ENCODE measurements around the gene TSPAN9.

TSPAN9 gene

DNA sequence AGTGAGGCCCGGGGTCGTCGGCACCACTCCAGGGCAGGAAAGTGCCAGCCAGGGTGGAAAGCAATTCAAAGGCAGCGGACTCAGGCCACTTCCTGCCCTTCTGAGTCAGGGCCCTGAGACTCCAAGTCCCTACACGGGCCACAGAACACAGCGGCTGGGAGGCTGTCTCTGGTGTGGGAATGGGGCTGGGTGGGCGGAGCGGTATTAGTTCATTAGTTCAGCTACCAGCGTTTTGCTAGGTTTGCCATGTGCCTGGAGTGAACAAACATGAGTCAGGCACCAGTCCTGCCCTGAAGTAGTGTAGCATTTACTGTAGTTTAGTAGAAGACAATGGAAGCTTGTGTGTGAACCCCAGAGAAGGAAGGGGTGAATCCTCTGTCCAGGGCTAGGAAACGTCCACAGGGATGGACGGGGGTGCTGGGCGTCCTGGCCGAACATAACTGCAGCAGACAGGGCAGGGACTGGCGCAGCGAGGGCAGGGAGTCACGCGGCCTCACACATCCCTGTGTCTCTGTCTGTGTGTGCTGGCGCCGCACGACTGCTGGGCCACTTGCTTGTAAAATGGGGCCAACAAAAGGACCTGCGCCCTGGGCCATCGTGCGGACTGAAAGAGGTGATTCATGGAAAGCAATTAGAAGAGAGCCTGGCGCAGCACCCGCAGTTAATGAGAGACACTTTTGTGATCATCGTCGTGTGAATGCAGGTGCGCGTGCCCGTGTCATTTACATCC, 227.4 kb downstream of the TSPAN9 start:
- DNase-seq: no peak

DNA sequence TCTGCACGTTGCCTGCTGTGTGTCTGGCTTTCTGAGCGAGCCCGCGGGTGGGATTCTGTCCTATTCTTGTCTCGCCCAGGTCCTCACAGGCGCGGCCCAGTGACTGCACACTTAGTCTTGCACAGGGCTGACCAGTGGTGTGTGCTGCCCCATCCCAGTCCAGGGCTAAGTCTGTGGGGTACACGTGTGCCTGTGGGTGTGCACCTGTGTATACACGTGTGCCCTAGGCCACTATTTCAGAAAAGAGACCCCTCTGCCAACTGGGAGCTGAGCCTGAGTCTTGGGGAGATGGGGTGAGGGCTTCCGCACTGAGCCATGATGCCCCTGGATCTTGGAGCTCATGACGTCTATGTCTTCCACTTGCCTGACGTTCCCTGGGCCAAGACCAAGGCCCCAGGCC, 228.3 kb downstream of the TSPAN9 start:
- no peak for DNase-seq

DNA sequence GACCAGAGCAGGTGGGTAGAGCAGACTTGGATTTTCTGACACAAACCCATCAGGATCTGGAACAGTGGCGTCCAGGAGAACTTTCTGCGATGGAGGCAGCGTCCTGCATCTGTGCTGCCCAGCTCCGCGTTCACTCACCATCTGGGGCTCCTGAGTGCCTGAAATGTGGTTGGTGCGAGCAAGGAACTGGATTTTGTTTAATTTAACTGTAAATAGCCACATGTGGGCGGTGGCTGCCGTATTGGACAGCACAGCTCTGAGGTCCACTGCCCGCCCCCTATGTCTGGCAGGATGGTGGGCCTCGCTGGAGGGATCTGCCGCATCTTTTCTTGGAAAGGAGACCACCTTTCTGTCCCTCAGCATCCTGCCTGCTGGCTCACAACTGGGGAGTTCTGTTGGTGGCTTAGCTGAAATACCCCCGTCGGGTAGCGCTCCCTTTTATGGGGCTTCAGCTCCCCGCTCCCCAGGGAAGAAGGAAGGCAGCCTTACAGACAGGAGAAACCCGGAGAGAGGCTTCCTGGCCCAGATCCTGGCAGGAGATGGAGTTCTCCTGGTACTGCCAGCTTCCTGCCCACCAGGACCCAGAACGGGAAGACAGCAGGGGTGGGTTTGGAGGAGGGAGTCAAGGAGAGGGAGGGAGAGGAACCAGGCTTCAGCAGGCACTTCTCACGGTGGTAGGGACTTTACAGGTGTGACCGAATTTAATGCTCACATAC, 228.9 kb downstream of the TSPAN9 start:
- no peak for DNase-seq

GRCh38 chr12:3307389-3307788, 230.2 kb downstream of the TSPAN9 start:
- no peak for DNase-seq

DNA sequence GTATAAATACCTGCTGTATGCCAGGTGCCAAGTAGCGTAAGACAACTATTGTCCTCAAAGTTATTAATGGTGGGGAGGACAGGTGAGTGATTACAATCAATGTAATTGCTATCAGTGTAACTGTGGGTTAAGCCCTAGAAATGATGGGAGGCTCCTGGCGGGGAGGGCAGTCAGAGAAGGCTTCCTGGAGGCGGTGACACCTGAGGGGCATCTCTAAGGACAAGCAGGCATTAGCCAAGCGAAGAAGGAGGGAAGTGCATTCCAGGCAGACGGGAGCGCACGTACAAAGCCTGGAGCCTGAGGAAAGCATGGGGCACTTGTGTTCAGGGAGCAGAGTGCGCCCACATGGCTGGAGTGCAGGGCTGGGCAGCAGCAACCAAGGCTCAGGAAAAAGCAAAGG, 230.9 kb downstream of the TSPAN9 start:
- DNase-seq: no peak

DNA sequence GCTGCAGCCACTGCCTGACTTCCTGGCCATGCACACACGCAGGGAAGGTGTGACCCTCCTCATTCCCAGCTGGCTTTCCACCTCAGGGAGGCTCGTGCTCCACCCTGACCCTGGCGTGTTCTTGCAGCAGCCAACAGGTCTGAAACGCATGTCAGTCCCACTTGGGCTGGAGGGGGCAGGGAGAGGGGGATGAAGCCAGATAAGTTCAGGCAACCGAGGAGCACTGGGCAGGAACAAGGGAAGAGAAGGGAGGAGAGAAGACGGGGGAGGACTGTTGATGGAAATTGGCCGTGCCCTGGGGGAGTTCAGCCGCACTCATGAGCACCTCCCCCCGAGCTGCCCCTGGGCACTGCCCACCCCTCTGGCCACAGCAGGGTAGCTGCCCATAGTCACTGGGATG, 231.4 kb downstream of the TSPAN9 start:
- DNase-seq: no peak

DNA sequence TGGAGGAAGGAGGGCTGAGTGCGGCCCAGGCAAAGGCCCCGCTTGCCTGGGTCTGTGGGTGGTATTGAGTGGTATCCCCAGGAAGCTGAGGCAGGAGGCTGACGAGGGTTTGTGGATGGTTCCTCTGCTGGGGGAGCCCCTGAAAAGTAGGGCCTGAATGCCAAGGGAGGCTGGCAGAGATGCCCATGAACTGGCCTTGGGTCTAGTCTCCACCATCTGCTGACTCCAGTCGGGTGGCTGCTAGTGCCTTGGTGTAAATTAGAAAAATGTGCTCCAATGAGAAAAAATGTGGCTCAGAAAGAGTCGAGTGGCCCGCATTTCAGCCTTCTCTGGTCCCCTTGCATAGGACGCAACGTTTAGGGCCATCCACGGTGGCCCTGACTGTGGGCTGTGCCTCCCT, 232.6 kb downstream of the TSPAN9 start:
- DNase-seq: no peak

- DNase-seq: no peak
Measured at GRCh38 chr12:3310271-3311026, 233.3 kb downstream of the TSPAN9 start.

GRCh38 chr12:3311027-3311402, 233.8 kb downstream of the TSPAN9 start:
- DNase-seq: no peak

DNA sequence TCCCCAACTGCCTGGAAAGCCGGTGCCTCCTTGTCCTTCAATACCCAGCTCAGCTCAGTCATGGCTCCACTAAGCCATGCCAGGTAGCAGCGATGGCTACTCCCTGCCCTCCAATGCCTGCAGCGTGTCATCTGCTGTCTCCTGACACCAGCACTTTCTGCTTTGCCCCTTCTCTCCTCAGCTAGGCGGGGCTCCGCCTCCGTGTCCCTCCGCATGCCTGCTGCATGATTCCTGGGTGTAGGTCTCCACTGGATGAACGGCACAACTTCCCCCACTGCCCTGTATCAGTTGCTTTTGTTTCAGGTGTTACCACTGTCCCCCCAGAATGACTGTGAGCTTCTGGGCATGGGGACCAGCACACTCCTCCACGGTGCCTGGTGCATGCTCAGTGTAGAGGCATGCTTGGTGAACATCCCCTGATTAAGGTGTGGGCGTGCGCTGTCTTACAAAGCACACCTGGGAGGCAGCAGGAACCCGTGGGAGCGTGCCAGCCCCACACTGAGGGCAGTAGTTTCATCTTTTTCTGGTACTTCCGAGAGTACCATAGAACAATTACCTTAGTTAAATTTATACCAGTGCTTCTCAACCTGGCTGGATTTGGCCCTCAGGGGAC, 234.4 kb downstream of the TSPAN9 start:
- DNase-seq: no peak

GRCh38 chr12:3313066-3313465, 235.9 kb downstream of the TSPAN9 start:
- DNase-seq: no peak

- DNase-seq: peak; percentile 13
Measured at GRCh38 chr12:3313675-3314663, 236.8 kb downstream of the TSPAN9 start.

- DNase-seq: no peak
Measured at GRCh38 chr12:3315201-3315661, 238.1 kb downstream of the TSPAN9 start.

DNA sequence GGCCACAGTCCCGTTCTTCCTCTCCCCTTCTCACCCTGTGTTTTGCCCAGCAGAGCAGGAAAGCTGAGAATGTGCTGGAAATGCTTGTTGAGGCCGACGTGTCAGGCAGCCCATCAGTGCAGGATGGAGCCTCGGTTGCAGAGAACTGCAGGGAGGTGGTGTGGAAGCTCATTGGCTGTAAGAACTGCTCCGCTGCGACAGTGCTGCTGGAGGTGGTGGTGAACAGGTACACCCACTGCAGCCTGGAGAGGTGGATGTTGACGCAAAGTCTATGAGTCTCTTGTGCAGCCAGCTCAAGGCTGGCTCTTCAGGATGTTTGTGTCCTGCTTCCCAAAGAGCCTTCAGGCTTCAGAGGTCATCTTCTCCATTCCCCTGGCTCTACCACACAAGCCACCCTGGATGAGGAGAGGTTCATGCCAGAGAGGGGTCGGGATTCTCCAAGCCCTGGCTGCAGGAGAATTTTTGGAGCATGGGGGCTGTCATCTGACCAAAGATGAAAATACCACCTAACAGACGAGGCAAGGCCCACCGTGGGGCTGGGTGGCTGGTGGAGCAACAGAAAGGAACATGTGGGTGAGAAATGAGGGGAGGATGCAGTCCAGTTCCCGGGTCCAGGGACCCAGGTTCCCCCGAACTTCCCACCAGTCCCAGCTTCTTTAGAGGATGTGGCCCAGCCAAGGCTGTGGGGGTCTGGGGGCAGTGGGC, 239.7 kb downstream of the TSPAN9 start:
- no peak for DNase-seq

- no peak for DNase-seq
Measured at GRCh38 chr12:3317481-3317815, 240.3 kb downstream of the TSPAN9 start.

GRCh38 chr12:3317841-3318501, 240.8 kb downstream of the TSPAN9 start:
- no peak for DNase-seq

DNA sequence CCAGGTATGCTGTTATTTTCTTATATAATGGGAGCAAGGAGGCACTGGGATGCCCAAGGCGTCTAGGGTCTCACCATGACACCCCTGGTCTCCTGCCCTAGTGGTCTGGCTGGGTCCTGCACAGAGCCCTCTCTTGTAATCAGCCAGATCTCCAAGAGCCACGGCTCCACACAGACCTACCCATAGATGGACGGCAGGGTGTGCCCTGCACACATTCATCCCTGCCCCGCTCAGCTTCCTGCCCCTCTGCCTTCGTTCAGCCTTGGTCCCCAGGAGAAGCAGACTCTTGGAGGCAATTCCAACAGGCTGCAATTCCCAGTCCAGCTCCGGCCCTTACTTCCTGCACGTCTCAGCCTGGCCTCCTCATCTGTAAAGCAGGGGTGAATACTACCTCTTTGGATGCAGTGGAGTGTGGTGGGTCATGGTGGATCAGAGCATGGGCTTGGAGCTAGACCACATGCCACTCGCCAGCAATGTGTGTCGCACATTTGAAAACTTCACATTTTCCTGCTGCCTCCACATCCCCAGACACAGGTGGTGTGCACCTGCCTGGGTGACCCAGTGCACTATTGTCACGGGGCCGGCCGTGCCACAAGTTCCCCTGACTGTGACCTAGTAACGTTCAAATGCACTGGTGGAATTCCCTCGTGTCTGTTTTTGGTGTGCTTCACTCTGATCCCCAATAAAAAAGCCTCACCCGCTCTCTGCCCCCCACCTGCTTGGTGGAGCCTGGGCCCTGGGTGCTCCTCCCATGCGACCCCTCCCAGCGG, 242.7 kb downstream of the TSPAN9 start:
- DNase-seq: no peak

- no peak for DNase-seq
Measured at GRCh38 chr12:3320881-3321509, 243.8 kb downstream of the TSPAN9 start.

DNA sequence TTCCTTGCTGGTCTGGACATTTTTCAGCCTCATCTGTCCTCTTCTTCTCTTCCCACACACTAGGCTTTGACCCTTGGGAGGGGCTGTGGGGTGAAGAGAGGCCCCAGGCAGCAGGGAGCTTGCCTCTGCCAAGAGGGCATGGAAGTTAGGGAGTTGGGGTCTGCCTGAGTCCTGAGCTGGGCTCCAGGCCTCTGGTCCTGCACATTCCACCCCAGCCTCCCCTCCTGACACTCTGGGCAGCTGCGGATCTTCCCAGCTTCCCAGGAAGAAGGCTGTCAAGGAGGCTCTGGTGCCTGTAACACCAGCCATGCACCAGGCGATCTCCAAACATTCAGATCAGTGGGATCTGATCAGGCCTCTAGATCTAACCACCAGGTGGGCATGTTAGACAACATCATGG, 244.7 kb downstream of the TSPAN9 start:
- DNase-seq: no peak
